IMR-90 (cell line): ENCODE data around the gene IMPG1. TPM values are rescaled to one million over a fixed set of nuclear protein-coding genes. Genes with fewer than 3 reads are reported as not detected.

Experiments
- ATAC-seq: fragments of 200-7000 bp; cut with Tn5 transposase; 2 replicates; pipeline ENCODE4 v1.9.1; 2020; ENCODE audit warnings: low read depth, mild to moderate bottlenecking, moderate library complexity
- BruUV-seq: library from RNA; stranded (reverse); fragments of 400-500 nt; replicated peaks from 2 replicates; lab custom pipeline; 2021; lab: Mats Ljungman, UMichigan
- CTCF ChIA-PET: fragments of 300-600 bp; formaldehyde crosslinking; extraction: SDS; loops from one replicate; lab custom pipeline; 2021; ENCODE audit warnings: antibody characterized with exemption; lab: Yijun Ruan, JAX
- POLR2A ChIA-PET: fragments of 300-600 bp; sonication (Branson Sonifier 250); formaldehyde crosslinking; loops from one replicate; lab custom pipeline; 2022; ENCODE audit warnings: antibody characterized with exemption; ENCODE audit not compliant: unreplicated experiment; lab: Charles Lee
- DNase-seq: peaks from one replicate; pipeline ENCODE4 v3.0.0; 2013
- H2AFZ ChIP-seq: replicated peaks from 2 replicates; pipeline ENCODE3; 2013; ENCODE audit warnings: low read length, mild to moderate bottlenecking; ENCODE audit not compliant: poor library complexity
- H2AK5ac ChIP-seq: 2 replicates; pipeline ENCODE4 v1.6.1; 2013; ENCODE audit warnings: low read depth, low read length, inconsistent platforms
- H2AK9ac ChIP-seq: replicated peaks from 2 replicates; pipeline ENCODE3; 2013; ENCODE audit warnings: mild to moderate bottlenecking, low read depth, low read length, moderate library complexity; ENCODE audit not compliant: poor library complexity
- H2BK120ac ChIP-seq: 2 replicates; pipeline ENCODE4 v1.6.1; 2013; ENCODE audit warnings: low read depth, low read length, inconsistent platforms
- H2BK15ac ChIP-seq: 3 replicates; pipeline ENCODE4 v1.6.1; 2013; ENCODE audit warnings: low read depth, low read length, inconsistent platforms
- H2BK20ac ChIP-seq: 2 replicates; pipeline ENCODE4 v1.6.1; 2013; ENCODE audit warnings: low read depth, mild to moderate bottlenecking, inconsistent platforms, low read length, moderate library complexity
- H2BK5ac ChIP-seq: 2 replicates; pipeline ENCODE4 v1.6.1; 2013; ENCODE audit warnings: mild to moderate bottlenecking, low read depth, low read length, inconsistent platforms; ENCODE audit not compliant: poor library complexity, severe bottlenecking
- H3K14ac ChIP-seq: replicated peaks from 2 replicates; pipeline ENCODE4 v1.6.1; 2013; ENCODE audit warnings: low read depth, low read length, inconsistent platforms
- H3K18ac ChIP-seq: 2 replicates; pipeline ENCODE4 v1.6.1; 2013; ENCODE audit warnings: low read depth, low read length, control low read depth
- H3K23ac ChIP-seq: 2 replicates; pipeline ENCODE4 v1.6.1; 2013; ENCODE audit warnings: low read depth, low read length, inconsistent platforms
- H3K27ac ChIP-seq: 2 replicates; pipeline ENCODE4 v1.5.1; 2013; ENCODE audit warnings: mild to moderate bottlenecking, control low read depth, low read length; ENCODE audit not compliant: insufficient read depth
- H3K27me3 ChIP-seq: 2 replicates; pipeline ENCODE4 v1.6.1; 2013; ENCODE audit warnings: low read length; ENCODE audit not compliant: control insufficient read depth, insufficient read depth
- H3K36me3 ChIP-seq: 2 replicates; pipeline ENCODE4 v1.6.1; 2013; ENCODE audit warnings: low read length, mixed read lengths; ENCODE audit not compliant: control insufficient read depth, insufficient read depth
- H3K4ac ChIP-seq: 2 replicates; pipeline ENCODE4 v1.6.1; 2013; ENCODE audit warnings: low read depth, low read length, inconsistent platforms
- H3K4me1 ChIP-seq: 2 replicates; pipeline ENCODE4 v1.6.1; 2013; ENCODE audit warnings: low read length, mixed read lengths; ENCODE audit not compliant: control insufficient read depth, insufficient read depth
- H3K4me2 ChIP-seq: 2 replicates; pipeline ENCODE4 v1.6.1; 2013; ENCODE audit warnings: low read depth, mild to moderate bottlenecking, control low read depth, low read length, moderate library complexity
- H3K4me3 ChIP-seq: 2 replicates; pipeline ENCODE4 v1.5.1; 2013; ENCODE audit warnings: low read depth, mild to moderate bottlenecking, control low read depth, low read length, moderate library complexity; ENCODE audit not compliant: insufficient read depth
- H3K56ac ChIP-seq: 2 replicates; pipeline ENCODE4 v1.6.1; 2013; ENCODE audit warnings: low read length, inconsistent platforms; ENCODE audit not compliant: insufficient read depth; ENCODE audit errors: extremely low read depth
- H3K79me1 ChIP-seq, 2 experiments: 2 replicates each; pipeline ENCODE4 v1.6.1; 2013; ENCODE audit warnings: low read length in 2 of 2, inconsistent platforms in 1 of 2, low read depth in 1 of 2
- H3K9ac ChIP-seq: 2 replicates; pipeline ENCODE4 v1.6.1; 2013; ENCODE audit warnings: low read depth, low read length, control low read depth
- H3K9me1 ChIP-seq: 2 replicates; pipeline ENCODE4 v1.6.1; 2013; ENCODE audit warnings: low read length, inconsistent platforms; ENCODE audit not compliant: insufficient read depth
- H3K9me3 ChIP-seq: 2 replicates; pipeline ENCODE4 v1.6.1; 2013; ENCODE audit warnings: low read length; ENCODE audit not compliant: control insufficient read depth, insufficient read depth
- H4K20me1 ChIP-seq: 2 replicates; pipeline ENCODE4 v1.6.1; 2013; ENCODE audit warnings: low read length, inconsistent platforms; ENCODE audit not compliant: insufficient read depth
- H4K5ac ChIP-seq: 2 replicates; pipeline ENCODE4 v1.6.1; 2013; ENCODE audit warnings: mild to moderate bottlenecking, low read depth, low read length, control low read depth
- H4K8ac ChIP-seq, 2 experiments: 2 replicates each; pipeline ENCODE4 v1.6.1; 2013; ENCODE audit warnings: low read depth in 2 of 2, low read length in 2 of 2, control low read depth in 1 of 2, inconsistent platforms in 1 of 2
- H4K91ac ChIP-seq: 2 replicates; pipeline ENCODE4 v1.6.1; 2013; ENCODE audit warnings: low read depth, low read length, inconsistent platforms; ENCODE audit not compliant: insufficient read depth
- MAFK ChIP-seq: IDR thresholded peaks from 2 replicates; pipeline ENCODE4 v1.6.1; 2012; ENCODE audit warnings: low read depth, low read length, improper control_type of control experiment
- MAZ ChIP-seq: IDR thresholded peaks from 2 replicates; pipeline ENCODE4 v1.6.1; 2012; ENCODE audit warnings: low read depth, mild to moderate bottlenecking, low read length, improper control_type of control experiment, moderate library complexity, borderline replicate concordance
- NFE2L2 ChIP-seq: fragments of 150-350 bp; IDR thresholded peaks from 2 replicates; pipeline ENCODE4 v1.6.1; 2016; ENCODE audit warnings: low read depth, mild to moderate bottlenecking, low read length
- RFX5 ChIP-seq: IDR thresholded peaks from 2 replicates; pipeline ENCODE4 v1.8.0; 2012; ENCODE audit warnings: low read depth, mild to moderate bottlenecking, low read length, moderate library complexity
- SMC3 ChIP-seq: fragments of 150-350 bp; IDR thresholded peaks from 2 replicates; pipeline ENCODE4 v1.6.1; 2016; ENCODE audit warnings: low read depth, mild to moderate bottlenecking, antibody characterized with exemption, low read length, moderate library complexity
- dilution Hi-C: fragments of 300-500 bp; cut with HindIII; formaldehyde crosslinking; loops from one replicate; pipeline ENCODE4 v1.14.3; 2018; ENCODE audit warnings: low sequenced_read_pairs; ENCODE audit not compliant: unreplicated experiment
- in situ Hi-C: fragments of 300-500 bp; cut with MboI; formaldehyde crosslinking; loops from 3 replicates; pipeline ENCODE4 v1.14.3; 2019; ENCODE audit warnings: low sequenced_read_pairs, inconsistent platforms, mixed read lengths
- intact Hi-C: fragments of 100-400 bp; cut with micrococcal nuclease; formaldehyde crosslinking; loops from 2 replicates; pipeline ENCODE4 v1.10.0; 2022
- polyA plus RNA-seq, 3 experiments: library from polyadenylated mRNA; depleted of rRNA; stranded (reverse); fragments of >200 nt; gene quantifications; 2 replicates each; pipeline ENCODE4 v1.2.3, GENCODE V29; 2012; ENCODE audit warnings: low replicate concordance in 1 of 3
- total RNA-seq: library from RNA; depleted of rRNA; stranded (reverse); fragments of >200 nt; gene quantifications from 2 replicates; pipeline ENCODE4 v1.2.3, GENCODE V29; 2012

IMPG1 gene
- total and polyA plus RNA-seq, 2 of the 4 experiments (the other 2 are of a cell fraction): not detected

DNA sequence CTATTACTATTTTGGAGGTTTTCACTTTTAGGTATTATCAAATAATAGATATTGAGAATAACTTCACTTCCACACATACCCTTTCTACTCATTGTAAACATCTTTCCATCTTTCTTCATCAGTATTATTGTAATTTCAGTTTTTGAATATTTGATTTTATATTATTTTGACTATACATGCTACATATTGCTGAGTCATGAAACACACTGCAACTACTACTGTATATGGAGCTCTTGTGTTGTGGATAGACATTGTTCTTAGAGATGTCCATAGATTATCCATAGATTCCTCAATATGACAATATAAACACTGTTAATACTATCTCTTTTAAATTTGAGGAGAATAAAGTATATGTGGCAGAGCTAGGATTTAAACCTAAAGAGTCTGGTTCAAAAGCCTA, 819 bp upstream of the IMPG1 start:
- CTCF ChIA-PET: no interaction called here
- Histone ChIP-seq H3K56ac (no peak overlapping the region), H3K14ac (no peak overlapping the region), H2BK20ac (no peak overlapping the region), H3K23ac (no peak overlapping the region), H3K4me3 (no peak overlapping the region), H4K91ac (no peak overlapping the region), H3K27me3 (no peaks in the 10 kb centered on the region), H3K36me3 (no peaks in the 10 kb centered on the region), H3K79me1 (no peaks in the 10 kb centered on the region), H3K4me2 (no peak overlapping the region), H4K20me1 (no peaks in the 10 kb centered on the region), H2AFZ (no peak overlapping the region), H3K18ac (no peak overlapping the region), H3K9ac (no peak overlapping the region), H2BK120ac (no peak overlapping the region), H2AK9ac (no peak overlapping the region), H2BK15ac (no peak overlapping the region), H3K9me3 (peaks cover 3% of the 10 kb centered on the region), H3K4ac (no peak overlapping the region), H4K8ac (no peak overlapping the region), H2BK5ac (no peak overlapping the region), H4K5ac (no peak overlapping the region), H3K4me1 (no peaks in the 10 kb centered on the region), H2AK5ac (no peak overlapping the region), H3K9me1 (no peaks in the 10 kb centered on the region), H3K27ac (no peak overlapping the region)
- intact Hi-C loops: no loop called here
- DNase-seq (no peak), ATAC-seq (no peak)
- POLR2A ChIA-PET: no interaction called here
- in situ Hi-C loops: no loop called here
- dilution Hi-C loops: no loop called here
- no TSS peak for BruUV-seq
- TF ChIP-seq MAFK (peak; percentile 82), RFX5 (no peak), SMC3 (no peak), MAZ (no peak), NFE2L2 (peak; percentile 81)
